Astrocyte (in vitro differentiated cells and primary cell): ENCODE measurements around the gene LYZ. TPM values are rescaled to one million over a fixed set of nuclear protein-coding genes. Genes with fewer than 3 reads are reported as not detected.

Experiments
- DNase-seq: peaks from one replicate; pipeline ENCODE4 v3.0.0-alpha.2; 2010; ENCODE audit warnings: low read depth
- FAIRE-seq: peaks from 2 replicates; lab custom pipeline; 2011; peaks lifted over from hg19 to GRCh38; lab: Jason Lieb, UNC
- H2AFZ ChIP-seq: 2 replicates; pipeline ENCODE4 v1.6.0; 2012; ENCODE audit warnings: low read depth, low read length, inconsistent platforms
- H3K27ac ChIP-seq: 2 replicates; pipeline ENCODE4 v1.5.1; 2011; ENCODE audit warnings: low read depth, low read length, inconsistent platforms
- H3K27me3 ChIP-seq: 2 replicates; pipeline ENCODE4 v1.6.0; 2011; ENCODE audit warnings: low read length, inconsistent platforms; ENCODE audit not compliant: insufficient read depth
- H3K36me3 ChIP-seq: 2 replicates; pipeline ENCODE4 v1.5.1; 2011; ENCODE audit warnings: low read length, inconsistent platforms; ENCODE audit not compliant: insufficient read depth
- H3K4me1 ChIP-seq: 2 replicates; pipeline ENCODE4 v1.5.1; 2011; ENCODE audit warnings: low read length, inconsistent platforms; ENCODE audit not compliant: insufficient read depth
- H3K4me2 ChIP-seq: 2 replicates; pipeline ENCODE4 v1.6.0; 2012; ENCODE audit warnings: low read length, inconsistent platforms
- H3K4me3 ChIP-seq: 2 replicates; pipeline ENCODE4 v1.5.1; 2011; ENCODE audit warnings: low read depth, mild to moderate bottlenecking, low read length, inconsistent platforms; ENCODE audit not compliant: insufficient read depth
- H3K79me2 ChIP-seq: 2 replicates; pipeline ENCODE4 v1.6.0; 2012; ENCODE audit warnings: mild to moderate bottlenecking, low read length, inconsistent platforms; ENCODE audit not compliant: insufficient read depth
- H3K9ac ChIP-seq: 2 replicates; pipeline ENCODE4 v1.6.0; 2012; ENCODE audit warnings: mild to moderate bottlenecking, low read length, inconsistent platforms
- H3K9me3 ChIP-seq: 2 replicates; pipeline ENCODE4 v1.5.1; 2012; ENCODE audit warnings: low read depth, mild to moderate bottlenecking, low read length, inconsistent platforms; ENCODE audit not compliant: insufficient read depth
- H4K20me1 ChIP-seq: 2 replicates; pipeline ENCODE4 v1.6.0; 2012; ENCODE audit warnings: low read length, inconsistent platforms; ENCODE audit not compliant: insufficient read depth
- H3K27ac Mint-ChIP-seq: one replicate; pipeline ENCODE4 v1.8.0; 2021; ENCODE audit warnings: mild to moderate bottlenecking, mixed read lengths; ENCODE audit not compliant: unreplicated experiment
- H3K27me3 Mint-ChIP-seq: one replicate; pipeline ENCODE4 v1.8.0; 2021; ENCODE audit warnings: low read depth, mixed read lengths; ENCODE audit not compliant: unreplicated experiment
- H3K36me3 Mint-ChIP-seq: one replicate; pipeline ENCODE4 v1.8.0; 2021; ENCODE audit warnings: low read depth, mixed read lengths; ENCODE audit not compliant: unreplicated experiment
- H3K4me1 Mint-ChIP-seq: one replicate; pipeline ENCODE4 v1.8.0; 2021; ENCODE audit warnings: low read depth, mixed read lengths; ENCODE audit not compliant: unreplicated experiment
- H3K4me3 Mint-ChIP-seq: one replicate; pipeline ENCODE4 v1.8.0; 2021; ENCODE audit warnings: mild to moderate bottlenecking, moderate library complexity, mixed read lengths; ENCODE audit not compliant: unreplicated experiment
- H3K9me3 Mint-ChIP-seq: one replicate; pipeline ENCODE4 v1.8.0; 2021; ENCODE audit warnings: mild to moderate bottlenecking, mixed read lengths; ENCODE audit not compliant: unreplicated experiment
- EZH2 ChIP-seq: IDR thresholded peaks from 2 replicates; pipeline ENCODE4 v1.6.1; 2012; ENCODE audit warnings: mild to moderate bottlenecking, low read length, inconsistent platforms; ENCODE audit not compliant: insufficient read depth
- total RNA-seq: library from RNA; stranded (reverse); gene quantifications from 2 replicates; pipeline ENCODE4 v1.2.1, GENCODE V29; 2021
- TF ChIP-seq, protein P1 (sequence below): IDR thresholded peaks from 2 replicates; pipeline ENCODE4 v1.5.1; 2011; ENCODE audit warnings: low read depth, mild to moderate bottlenecking, inconsistent platforms, low read length, moderate library complexity; ENCODE audit not compliant: insufficient read depth

LYZ gene
- total RNA-seq, 1 donor from 2014 or later = 0.45 TPM

GRCh38 chr12:69318225-69318624 lies 30.0 kb upstream of the LYZ start:
- no peaks in the 10 kb centered on the region for H3K4me1 ChIP-seq
- no peak overlapping the region for H2AFZ ChIP-seq
- Mint-ChIP-seq H3K4me1 (no peaks in the 10 kb centered on the region), H3K9me3 (peaks cover 20% of the 10 kb centered on the region), H3K27ac (no peak overlapping the region), H3K4me3 (no peak overlapping the region), H3K36me3 (no peaks in the 10 kb centered on the region), H3K27me3 (no peaks in the 10 kb centered on the region)
- FAIRE-seq = no peak
- H3K36me3 ChIP-seq = no peaks in the 10 kb centered on the region
- H4K20me1 ChIP-seq = no peaks in the 10 kb centered on the region
- no peak overlapping the region for H3K4me2 ChIP-seq
- TF ChIP-seq EZH2 = no peak
- TF ChIP-seq, protein P1, sequence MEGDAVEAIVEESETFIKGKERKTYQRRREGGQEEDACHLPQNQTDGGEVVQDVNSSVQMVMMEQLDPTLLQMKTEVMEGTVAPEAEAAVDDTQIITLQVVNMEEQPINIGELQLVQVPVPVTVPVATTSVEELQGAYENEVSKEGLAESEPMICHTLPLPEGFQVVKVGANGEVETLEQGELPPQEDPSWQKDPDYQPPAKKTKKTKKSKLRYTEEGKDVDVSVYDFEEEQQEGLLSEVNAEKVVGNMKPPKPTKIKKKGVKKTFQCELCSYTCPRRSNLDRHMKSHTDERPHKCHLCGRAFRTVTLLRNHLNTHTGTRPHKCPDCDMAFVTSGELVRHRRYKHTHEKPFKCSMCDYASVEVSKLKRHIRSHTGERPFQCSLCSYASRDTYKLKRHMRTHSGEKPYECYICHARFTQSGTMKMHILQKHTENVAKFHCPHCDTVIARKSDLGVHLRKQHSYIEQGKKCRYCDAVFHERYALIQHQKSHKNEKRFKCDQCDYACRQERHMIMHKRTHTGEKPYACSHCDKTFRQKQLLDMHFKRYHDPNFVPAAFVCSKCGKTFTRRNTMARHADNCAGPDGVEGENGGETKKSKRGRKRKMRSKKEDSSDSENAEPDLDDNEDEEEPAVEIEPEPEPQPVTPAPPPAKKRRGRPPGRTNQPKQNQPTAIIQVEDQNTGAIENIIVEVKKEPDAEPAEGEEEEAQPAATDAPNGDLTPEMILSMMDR = no peak
- H3K9me3 ChIP-seq = no peaks in the 10 kb centered on the region
- H3K9ac ChIP-seq = no peak overlapping the region
- no peak overlapping the region for H3K27ac ChIP-seq
- no peaks in the 10 kb centered on the region for H3K79me2 ChIP-seq
- no peak overlapping the region for H3K4me3 ChIP-seq
- H3K27me3 ChIP-seq = peaks cover 5% of the 10 kb centered on the region
- DNase-seq = no peak

GRCh38 chr12:69321351-69321750 lies 26.8 kb upstream of the LYZ start:
- Histone ChIP-seq H3K4me2 (no peak overlapping the region), H2AFZ (no peak overlapping the region), H3K79me2 (no peaks in the 10 kb centered on the region), H3K4me1 (no peaks in the 10 kb centered on the region), H3K9me3 (no peaks in the 10 kb centered on the region), H3K36me3 (no peaks in the 10 kb centered on the region), H3K9ac (no peak overlapping the region), H4K20me1 (no peaks in the 10 kb centered on the region), H3K27ac (no peak overlapping the region), H3K27me3 (peaks cover 9% of the 10 kb centered on the region), H3K4me3 (no peak overlapping the region)
- H3K4me1 Mint-ChIP-seq = peaks cover 2% of the 10 kb centered on the region
- TF ChIP-seq EZH2 = no peak
- TF ChIP-seq, protein P1 = no peak
- H3K27ac Mint-ChIP-seq = no peak overlapping the region
- no peak overlapping the region for H3K4me3 Mint-ChIP-seq
- no peaks in the 10 kb centered on the region for H3K27me3 Mint-ChIP-seq
- DNase-seq (no peak), FAIRE-seq (no peak)
- no peaks in the 10 kb centered on the region for H3K36me3 Mint-ChIP-seq
- peaks cover 12% of the 10 kb centered on the region for H3K9me3 Mint-ChIP-seq

- peaks cover 20% of the 10 kb centered on the region for H3K27me3 ChIP-seq
- H3K27ac ChIP-seq = no peak overlapping the region
- TF ChIP-seq, protein P1 = no peak
- no peak for TF ChIP-seq EZH2
- no peak overlapping the region for H3K4me3 ChIP-seq
- H3K4me2 ChIP-seq = no peak overlapping the region
- H2AFZ ChIP-seq = no peak overlapping the region
- H4K20me1 ChIP-seq = no peaks in the 10 kb centered on the region
- H3K9ac ChIP-seq = no peak overlapping the region
- DNase-seq (no peak), FAIRE-seq (no peak)
- Mint-ChIP-seq H3K4me1 (peaks cover 2% of the 10 kb centered on the region), H3K9me3 (peaks cover 4% of the 10 kb centered on the region), H3K27me3 (peaks cover 7% of the 10 kb centered on the region), H3K4me3 (no peak overlapping the region), H3K27ac (no peak overlapping the region), H3K36me3 (no peaks in the 10 kb centered on the region)
- H3K36me3 ChIP-seq = no peaks in the 10 kb centered on the region
- H3K4me1 ChIP-seq = no peaks in the 10 kb centered on the region
- no peaks in the 10 kb centered on the region for H3K79me2 ChIP-seq
- H3K9me3 ChIP-seq = no peaks in the 10 kb centered on the region
Measured at GRCh38 chr12:69324797-69325466, 23.2 kb upstream of the LYZ start.
